SU-DHL-6 (cell line): ENCODE data around the gene ANKZF1.

Experiments used
- CTCF ChIP-seq: fragments of 200-600 bp; sonication (generic); IDR thresholded peaks from one replicate; pipeline ENCODE4 v1.5.1; 2017; ENCODE audit warnings: antibody characterized with exemption, mild to moderate bottlenecking, low read length, moderate library complexity; ENCODE audit not compliant: insufficient read depth, poor library complexity, severe bottlenecking
- EZH2phosphoT487 ChIP-seq: fragments of 200-600 bp; sonication (generic), shearing (Covaris generic); conservative IDR thresholded peaks from 2 replicates; pipeline ENCODE4 v1.6.1; 2018; ENCODE audit warnings: mild to moderate bottlenecking, antibody characterized with exemption, low read length, moderate library complexity, mixed read lengths

DNA sequence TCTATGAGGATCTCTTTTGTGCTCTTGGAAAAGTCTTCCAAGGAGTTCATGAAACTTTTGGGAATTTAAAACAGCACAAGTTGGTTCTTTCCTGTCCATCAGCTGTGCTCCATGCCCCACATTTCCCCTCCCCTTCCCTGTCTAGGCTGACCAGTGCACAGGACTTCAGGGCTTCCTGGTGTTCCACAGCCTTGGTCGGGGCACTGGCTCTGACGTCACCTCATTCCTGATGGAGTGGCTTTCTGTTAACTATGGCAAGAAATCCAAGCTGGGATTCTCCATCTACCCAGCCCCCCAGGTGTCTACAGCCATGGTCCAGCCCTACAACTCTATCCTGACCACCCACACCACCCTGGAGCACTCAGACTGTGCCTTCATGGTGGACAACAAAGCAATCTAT lies 41.4 kb downstream of the ANKZF1 start:
- no peak for TF ChIP-seq CTCF
- TF ChIP-seq EZH2phosphoT487: no peak
